Esophagus (tissue), 2 donors: Measurements from ENCODE around the gene PSD. TPM values are rescaled to one million over a fixed set of nuclear protein-coding genes. Genes with fewer than 3 reads are reported as not detected.

ENCODE experiments used
- H3K27ac ChIP-seq, 2 donors: one replicate each; pipeline ENCODE4 v1.5.1; 2013; ENCODE audit warnings: low read depth in 2 of 2, mild to moderate bottlenecking in 2 of 2, inconsistent platforms in 1 of 2, low read length in 1 of 2, moderate library complexity in 1 of 2
- H3K27me3 ChIP-seq, 2 donors: one replicate each; pipeline ENCODE4 v1.6.1; 2013; ENCODE audit warnings: low read length in 2 of 2, control low read depth in 1 of 2, mild to moderate bottlenecking in 1 of 2; ENCODE audit not compliant: insufficient read depth in 2 of 2, control insufficient read depth in 1 of 2
- H3K36me3 ChIP-seq, 2 donors: one replicate each; pipeline ENCODE4 v1.6.1; 2013; ENCODE audit warnings: low read length in 1 of 2; ENCODE audit not compliant: control insufficient read depth in 2 of 2, insufficient read depth in 2 of 2
- H3K4me1 ChIP-seq, 2 donors: one replicate each; pipeline ENCODE4 v1.6.1; 2013; ENCODE audit warnings: low read length in 1 of 2; ENCODE audit not compliant: control insufficient read depth in 2 of 2, insufficient read depth in 2 of 2
- H3K4me3 ChIP-seq, 2 donors: one replicate each; pipeline ENCODE4 v1.5.1; 2013; ENCODE audit warnings: low read length in 2 of 2, mild to moderate bottlenecking in 2 of 2, low read depth in 1 of 2, moderate library complexity in 1 of 2
- H3K9me3 ChIP-seq, 2 donors: one replicate each; pipeline ENCODE4 v1.6.1; 2013; ENCODE audit warnings: mild to moderate bottlenecking in 2 of 2, low read depth in 1 of 2, low read length in 1 of 2, moderate library complexity in 1 of 2; ENCODE audit not compliant: control insufficient read depth in 2 of 2, insufficient read depth in 1 of 2
- WGBS, 2 donors: extraction: QIAGEN DNeasy Blood & Tissue Kit; methylation state at CpG; one replicate each; pipeline ENCODE4 v1.1.7; 2013; 5-methylcytosine and 5-hydroxymethylcytosine counted together
- polyA plus RNA-seq, 2 donors: library from polyadenylated mRNA; stranded (reverse); fragments of 200-250 nt; gene quantifications; one replicate each; pipeline ENCODE4 v1.2.3, GENCODE V29; 2013
- donor health status: healthy with polysubstance abuse.
- donor health status: Bipolar disorder and iron deficiency.

Gene PSD
- polyA plus RNA-seq, 2 donors, result 1.1 to 2.1 TPM

DNA sequence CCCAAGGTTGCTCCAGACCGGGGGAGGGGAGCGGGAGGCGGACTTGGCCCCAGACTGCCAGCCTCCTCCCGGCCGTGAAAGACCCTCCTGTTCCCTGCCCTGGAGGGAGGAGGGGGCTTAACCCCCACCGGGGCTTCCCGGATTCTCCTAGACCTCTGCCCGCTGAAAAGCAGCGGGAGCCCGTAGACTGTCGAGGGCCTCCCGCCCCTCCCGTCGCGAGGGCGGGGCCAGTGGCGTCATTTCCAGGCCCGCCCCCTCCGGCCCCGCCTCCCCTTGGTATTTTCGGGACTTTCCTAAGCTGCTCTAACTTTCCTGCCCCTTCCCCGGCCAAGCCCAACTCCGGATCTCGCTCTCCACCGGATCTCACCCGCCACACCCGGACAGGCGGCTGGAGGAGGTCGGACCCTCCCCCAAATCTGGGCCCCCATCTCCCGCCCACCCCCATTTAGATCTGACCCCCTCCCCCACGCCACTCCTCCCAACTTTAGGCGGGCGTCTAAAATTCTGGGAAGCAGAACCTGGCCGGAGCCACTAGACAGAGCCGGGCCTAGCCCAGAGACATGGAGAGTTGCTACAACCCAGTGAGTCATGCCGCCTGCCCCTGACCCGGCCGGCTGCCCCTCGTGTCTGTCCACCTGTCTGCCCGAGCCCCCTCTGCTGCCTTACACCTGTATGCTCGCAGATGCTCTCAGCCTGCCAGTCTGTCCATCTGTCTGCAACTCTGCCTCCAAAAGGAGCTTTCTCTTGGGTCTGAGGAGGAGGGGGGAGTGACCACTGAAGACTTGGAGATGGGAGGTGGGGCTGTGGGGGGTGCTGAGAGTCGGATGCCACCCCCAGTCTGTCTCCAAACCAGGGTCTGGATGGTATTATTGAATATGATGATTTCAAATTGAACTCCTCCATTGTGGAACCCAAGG lies 22.9 kb downstream of the PSD start, which contains the start of gene NFKB2:
NFKB2 (plus strand) TSS at position 306 of the 917 bp plus-strand sequence; CDS start at position 561, 255 bp downstream.
- Histone ChIP-seq H3K36me3 (peaks cover 0 to 4% of the 10 kb centered on the region in 2 donors), H3K27ac (peak within 1 kb of the TSS; percentile 99), H3K4me1 (peaks cover 7 to 18% of the 10 kb centered on the region in 2 donors), H3K9me3 (no peaks in the 10 kb centered on the region), H3K27me3 (no peaks in the 10 kb centered on the region), H3K4me3 (peak within 1 kb of the TSS; percentile 71 to 79)
- WGBS, 2 donors, result 1% methylated on average over 37 to 42 of the region's 42 CpGs

DNA sequence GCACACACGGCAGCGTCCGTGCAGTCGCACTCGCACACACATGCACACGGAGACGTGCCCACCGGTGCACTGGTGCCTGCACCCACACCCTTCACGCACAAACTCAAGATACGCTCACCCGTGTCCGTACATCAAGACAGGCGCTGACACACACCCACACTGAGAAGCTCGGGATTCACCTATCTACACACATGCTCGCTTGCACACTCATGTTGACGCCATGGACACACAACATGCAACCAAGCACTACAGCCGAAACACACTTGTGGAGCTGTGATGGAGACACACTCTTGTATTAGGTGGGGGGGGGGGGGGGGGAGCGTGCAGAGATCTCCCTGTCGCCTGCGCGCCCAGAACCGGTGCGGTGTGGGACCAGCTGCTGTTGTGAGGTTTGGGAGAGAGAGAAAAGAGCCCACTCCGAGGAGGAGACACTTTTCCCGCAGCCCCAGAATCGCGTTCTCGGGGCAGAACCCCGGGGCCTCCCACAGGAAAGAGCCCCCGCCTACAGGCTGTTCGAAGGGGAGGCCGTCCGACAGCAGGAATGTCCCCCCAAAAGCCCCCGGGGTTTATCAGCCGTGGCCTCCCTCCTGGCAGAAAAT lies 23.7 kb downstream of the PSD start:
- WGBS, 2 donors, result 0% methylated on average over 34 to 35 of the region's 35 CpGs
- no peaks in the 10 kb centered on the region for H3K9me3 ChIP-seq
- H3K36me3 ChIP-seq, result no peaks in the 10 kb centered on the region
- H3K4me1 ChIP-seq, result peaks cover 7 to 14% of the 10 kb centered on the region in 2 donors
- H3K27ac ChIP-seq, result peak overlapping the region; percentile 99
- H3K4me3 ChIP-seq, result peak overlapping the region; percentile 71 to 79
- no peaks in the 10 kb centered on the region for H3K27me3 ChIP-seq

- 1% methylated on average over 67 to 71 of the region's 71 CpGs for WGBS, 2 donors
- Histone ChIP-seq H3K4me1 (peaks cover 7 to 12% of the 10 kb centered on the region in 2 donors), H3K4me3 (peak overlapping the region; percentile 71 to 79), H3K27me3 (no peaks in the 10 kb centered on the region), H3K27ac (peak overlapping the region; percentile 99), H3K9me3 (no peaks in the 10 kb centered on the region), H3K36me3 (no peaks in the 10 kb centered on the region)
Observed at GRCh38 chr10:102394079-102394800, 24.3 kb downstream of the PSD start.

DNA sequence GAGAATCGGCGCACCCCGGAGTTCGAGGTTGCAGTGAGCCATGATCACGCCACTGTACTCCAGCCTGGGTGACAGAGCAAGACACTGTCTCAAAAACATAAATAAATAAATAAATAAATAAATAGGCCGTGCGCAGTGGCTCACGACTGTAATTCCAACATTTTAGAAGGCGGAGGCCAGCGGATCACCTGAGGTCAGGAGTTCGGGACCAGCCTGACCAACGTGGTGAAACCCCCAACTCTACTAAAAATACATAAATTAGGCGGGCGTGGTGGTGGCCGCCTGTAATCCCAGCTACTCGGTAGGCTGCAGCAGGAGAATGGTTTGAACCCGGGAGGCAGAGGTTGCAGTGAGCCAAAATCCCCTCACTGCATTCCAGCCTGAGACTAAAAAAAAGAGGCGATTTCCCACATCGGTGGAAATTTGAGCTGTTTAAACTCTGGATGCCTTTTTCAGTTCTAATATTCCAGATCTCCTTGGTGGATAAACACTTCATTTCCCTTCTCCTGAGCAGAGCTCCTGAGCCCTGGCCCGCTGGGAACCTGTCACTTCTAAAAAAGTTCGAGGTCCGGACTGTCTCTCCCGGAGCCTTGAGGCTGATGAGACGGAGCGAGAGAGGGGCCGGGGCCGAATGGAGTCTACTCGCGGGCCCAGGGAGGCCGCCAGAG lies 25.0 kb downstream of the PSD start:
- Histone ChIP-seq H3K27me3 (no peaks in the 10 kb centered on the region), H3K4me1 (peaks cover 7 to 12% of the 10 kb centered on the region in 2 donors), H3K9me3 (no peaks in the 10 kb centered on the region), H3K4me3 (peak overlapping the region; percentile 71 to 79), H3K27ac (peak overlapping the region; percentile 99), H3K36me3 (no peaks in the 10 kb centered on the region)
- WGBS, 2 donors, result 30 to 32% methylated on average over 30 of the region's 30 CpGs

- H3K4me1 ChIP-seq, result peaks cover 7 to 12% of the 10 kb centered on the region in 2 donors
- no peak overlapping the region for H3K27ac ChIP-seq
- 82 to 85% methylated on average over 5 of the region's 5 CpGs for WGBS, 2 donors
- no peaks in the 10 kb centered on the region for H3K36me3 ChIP-seq
- H3K4me3 ChIP-seq, result no peak overlapping the region
- no peaks in the 10 kb centered on the region for H3K27me3 ChIP-seq
- H3K9me3 ChIP-seq, result no peaks in the 10 kb centered on the region
Observed at GRCh38 chr10:102392306-102392705, 26.3 kb downstream of the PSD start.

DNA sequence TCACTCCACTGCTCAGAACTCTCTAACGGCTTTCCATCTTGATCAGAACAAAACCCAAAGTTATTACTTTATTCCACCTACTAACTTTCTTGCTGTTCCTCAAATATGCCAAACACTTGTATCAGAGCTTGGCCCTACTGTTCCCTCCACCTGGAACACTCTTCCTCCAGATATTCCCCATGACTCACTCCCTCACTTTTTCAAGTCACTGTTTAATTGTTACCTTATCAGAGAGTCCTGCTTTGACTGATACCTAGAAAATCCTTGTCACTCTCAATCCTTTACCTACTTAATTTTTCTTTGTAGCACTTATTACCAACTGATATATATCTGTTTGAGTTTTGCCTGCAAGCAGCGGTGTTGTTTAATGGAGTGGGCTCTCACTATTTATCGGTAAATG lies 28.7 kb downstream of the PSD start:
- Histone ChIP-seq H3K27ac (no peak overlapping the region), H3K27me3 (no peaks in the 10 kb centered on the region), H3K4me1 (peaks cover 0 to 4% of the 10 kb centered on the region in 2 donors), H3K36me3 (no peaks in the 10 kb centered on the region), H3K4me3 (no peak overlapping the region), H3K9me3 (no peaks in the 10 kb centered on the region)
- WGBS, 2 donors, result 88% methylated on average over 3 of the region's 3 CpGs

DNA sequence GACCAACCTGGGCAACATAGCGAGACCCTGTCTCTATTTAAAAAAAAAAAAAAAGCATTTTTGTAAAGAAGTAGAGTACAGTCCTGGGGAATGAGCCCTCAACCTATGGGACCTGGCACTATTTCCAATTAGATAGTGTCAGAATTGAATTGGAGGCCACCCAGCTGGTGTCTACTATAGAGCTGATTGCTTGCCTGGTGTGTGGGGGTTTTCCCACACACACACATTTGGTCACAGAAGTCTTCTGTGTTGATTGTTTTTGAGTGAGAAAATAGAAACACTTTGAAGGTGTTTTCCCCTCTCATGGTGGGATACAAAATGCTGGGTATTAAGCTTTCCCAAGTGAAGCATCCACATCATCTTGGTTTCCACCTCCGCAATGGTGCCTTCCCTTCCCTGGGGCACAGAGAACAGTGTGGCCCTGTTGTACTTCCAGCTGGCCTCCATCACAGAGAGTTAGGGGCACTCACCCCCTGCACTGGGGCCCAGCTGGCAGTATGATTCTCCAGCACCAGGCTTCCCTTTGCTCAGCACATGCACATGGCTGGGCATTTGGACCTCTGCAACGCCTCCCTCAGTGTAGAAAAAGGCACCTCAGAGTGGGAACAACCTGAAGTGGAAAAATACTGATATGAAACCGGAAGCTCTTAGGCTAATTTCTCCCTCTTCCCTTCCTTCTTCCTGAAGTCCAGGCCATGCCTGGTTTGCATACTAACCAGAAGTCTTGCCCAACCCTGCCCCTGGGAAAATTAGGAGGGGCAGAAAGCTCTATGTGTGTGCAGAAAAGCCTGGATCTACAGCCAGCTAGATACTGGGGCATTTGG lies 33.8 kb downstream of the PSD start:
- 62 to 69% methylated on average over 4 of the region's 4 CpGs for WGBS, 2 donors
- H3K27ac ChIP-seq, result peak overlapping the region in 1 of 2 donors; percentile 30
- H3K27me3 ChIP-seq, result no peaks in the 10 kb centered on the region
- H3K9me3 ChIP-seq, result no peaks in the 10 kb centered on the region
- peaks cover 11 to 21% of the 10 kb centered on the region in 2 donors for H3K36me3 ChIP-seq
- H3K4me3 ChIP-seq, result no peak overlapping the region
- H3K4me1 ChIP-seq, result no peaks in the 10 kb centered on the region

DNA sequence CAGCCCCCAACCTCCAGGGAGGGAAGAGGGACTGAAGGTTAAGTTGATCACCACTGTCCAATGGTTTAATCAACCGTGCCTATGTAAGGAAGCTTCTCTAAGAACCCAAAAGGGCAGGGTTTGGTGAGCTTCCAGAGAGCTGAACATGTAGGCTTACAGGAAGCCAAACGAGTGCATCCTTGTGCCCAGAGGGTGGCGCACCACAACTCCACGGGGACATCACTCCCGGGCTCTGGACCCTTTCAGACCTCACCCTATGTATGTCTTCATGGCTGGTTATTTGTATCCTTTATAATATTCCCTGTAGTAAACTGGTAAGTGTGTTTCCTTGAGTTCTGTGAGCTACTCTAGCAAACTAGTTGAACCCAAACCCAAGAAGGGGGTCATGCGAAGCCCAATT lies 34.5 kb downstream of the PSD start:
- no peaks in the 10 kb centered on the region for H3K9me3 ChIP-seq
- peaks cover 0 to 1% of the 10 kb centered on the region in 2 donors for H3K4me1 ChIP-seq
- H3K36me3 ChIP-seq, result peaks cover 17 to 28% of the 10 kb centered on the region in 2 donors
- no peak overlapping the region for H3K27ac ChIP-seq
- no peaks in the 10 kb centered on the region for H3K27me3 ChIP-seq
- H3K4me3 ChIP-seq, result no peak overlapping the region
- WGBS, 2 donors, result 43 to 54% methylated on average over 6 of the region's 6 CpGs
